ENCODE results near the gene CLEC4G. TPM values are rescaled to one million over a fixed set of nuclear protein-coding genes. Genes with fewer than 3 reads are reported as not detected.

CLEC4G gene
- total RNA-seq, 1 experiment from 2014 or later = 0.55 TPM

DNA sequence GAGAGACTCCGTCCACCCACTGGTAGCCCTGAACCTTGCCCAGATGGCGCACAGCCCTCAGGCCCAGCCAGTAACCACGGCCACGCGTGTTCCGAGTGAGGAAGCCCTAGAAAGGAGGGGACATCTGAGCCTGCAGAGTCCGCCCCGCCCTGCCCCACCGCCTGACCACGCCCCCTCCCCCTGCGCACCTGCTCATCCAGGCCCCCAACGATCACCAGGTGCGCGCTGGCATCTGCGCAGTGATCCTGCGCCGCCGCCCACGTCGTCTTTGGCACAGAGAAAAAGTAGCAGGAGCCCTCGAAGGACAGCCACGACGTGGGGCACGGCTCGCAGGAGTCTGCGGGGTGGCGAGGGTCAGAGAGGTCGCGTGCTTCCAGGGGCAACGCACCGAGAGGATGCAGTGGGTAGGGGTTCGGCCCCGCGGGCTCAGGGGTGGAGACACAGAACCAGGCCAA, 2.1 kb downstream of the CLEC4G start (continued):
- TF ChIP-seq, protein P1, sequence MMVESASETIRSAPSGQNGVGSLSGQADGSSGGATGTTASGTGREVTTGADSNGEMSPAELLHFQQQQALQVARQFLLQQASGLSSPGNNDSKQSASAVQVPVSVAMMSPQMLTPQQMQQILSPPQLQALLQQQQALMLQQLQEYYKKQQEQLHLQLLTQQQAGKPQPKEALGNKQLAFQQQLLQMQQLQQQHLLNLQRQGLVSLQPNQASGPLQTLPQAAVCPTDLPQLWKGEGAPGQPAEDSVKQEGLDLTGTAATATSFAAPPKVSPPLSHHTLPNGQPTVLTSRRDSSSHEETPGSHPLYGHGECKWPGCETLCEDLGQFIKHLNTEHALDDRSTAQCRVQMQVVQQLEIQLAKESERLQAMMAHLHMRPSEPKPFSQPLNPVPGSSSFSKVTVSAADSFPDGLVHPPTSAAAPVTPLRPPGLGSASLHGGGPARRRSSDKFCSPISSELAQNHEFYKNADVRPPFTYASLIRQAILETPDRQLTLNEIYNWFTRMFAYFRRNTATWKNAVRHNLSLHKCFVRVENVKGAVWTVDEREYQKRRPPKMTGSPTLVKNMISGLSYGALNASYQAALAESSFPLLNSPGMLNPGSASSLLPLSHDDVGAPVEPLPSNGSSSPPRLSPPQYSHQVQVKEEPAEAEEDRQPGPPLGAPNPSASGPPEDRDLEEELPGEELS (CRISPR knock-in tag; IDR thresholded peaks at IDR 0.05) = no peak
- no peak for TF ChIP-seq CREB1 (CRISPR knock-in tag; IDR thresholded peaks at IDR 0.05)
- TF ChIP-seq OVOL2 (CRISPR knock-in tag; IDR thresholded peaks at IDR 0.05; ENCODE audit: borderline replicate concordance) = no peak
- TF ChIP-seq ZNF232 (CRISPR knock-in tag; IDR thresholded peaks at IDR 0.05) = no peak
- TF ChIP-seq ZNF396 (CRISPR knock-in tag; IDR thresholded peaks at IDR 0.05; ENCODE audit: borderline replicate concordance) = no peak
- TF ChIP-seq GRHL2 (CRISPR knock-in tag; IDR thresholded peaks at IDR 0.05; ENCODE audit: insufficient replicate concordance, severe bottlenecking) = no peak
- TF ChIP-seq, protein P2, sequence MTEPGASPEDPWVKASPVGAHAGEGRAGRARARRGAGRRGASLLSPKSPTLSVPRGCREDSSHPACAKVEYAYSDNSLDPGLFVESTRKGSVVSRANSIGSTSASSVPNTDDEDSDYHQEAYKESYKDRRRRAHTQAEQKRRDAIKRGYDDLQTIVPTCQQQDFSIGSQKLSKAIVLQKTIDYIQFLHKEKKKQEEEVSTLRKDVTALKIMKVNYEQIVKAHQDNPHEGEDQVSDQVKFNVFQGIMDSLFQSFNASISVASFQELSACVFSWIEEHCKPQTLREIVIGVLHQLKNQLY (CRISPR knock-in tag; IDR thresholded peaks at IDR 0.05) = no peak

DNA sequence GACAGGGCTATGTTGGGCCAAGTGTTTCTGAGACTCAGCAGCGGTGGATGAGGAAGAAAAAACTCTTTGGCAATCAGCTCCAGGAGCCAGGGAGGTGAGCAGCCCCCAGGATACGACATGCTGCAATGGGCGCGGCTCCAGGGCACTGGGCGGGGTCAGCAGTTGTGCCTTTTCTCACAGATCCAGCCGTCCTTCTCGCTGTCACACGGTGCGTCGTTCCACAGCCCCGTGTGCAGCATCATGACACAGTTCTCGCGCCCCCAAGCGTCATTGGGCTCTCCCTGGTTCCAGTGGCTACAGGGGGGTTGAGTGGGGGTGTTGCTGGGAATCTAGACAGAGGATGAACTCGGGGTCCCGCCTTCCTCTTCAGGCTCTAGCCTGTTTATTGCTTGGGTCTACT, 2.7 kb downstream of the CLEC4G start:
- H3K27me3 Mint-ChIP-seq (ENCODE audit: low read depth) = peaks cover 73% of the 10 kb centered on the region
- ATAC-seq (peak; percentile 41), DNase-seq (ENCODE audit: low spot score) (peak; percentile 46)
- peaks cover 13% of the 10 kb centered on the region for H3K4me1 Mint-ChIP-seq
- H3K36me3 Mint-ChIP-seq = no peaks in the 10 kb centered on the region
- POLR2A ChIA-PET = interaction anchor here (0.5 kb wide), 1 partner anchor 84 kb away, joined by 9 read pairs; no protein-coding TSS in a partner anchor
- CTCF ChIA-PET = interaction anchor here (0.7 to 2.9 kb wide), 2 partner anchors 48 to 161 kb away, joined by 5 to 14 read pairs; partner anchors contain the start of gene TRAPPC5
- H3K9me3 Mint-ChIP-seq = no peaks in the 10 kb centered on the region
- no peak overlapping the region for H3K27ac Mint-ChIP-seq
- H3K4me3 Mint-ChIP-seq = peak overlapping the region; percentile 80
- TF ChIP-seq CREM (CRISPR knock-in tag; IDR thresholded peaks at IDR 0.05) (no peak), NFE2L1 (CRISPR knock-in tag; IDR thresholded peaks at IDR 0.05) (no peak), SMAD4 (CRISPR knock-in tag; IDR thresholded peaks at IDR 0.05) (no peak), ELF4 (CRISPR knock-in tag; IDR thresholded peaks at IDR 0.05; ENCODE audit: low read depth) (no peak), NR2C2 (CRISPR knock-in tag; IDR thresholded peaks at IDR 0.05) (no peak), ESRRA (CRISPR knock-in tag; IDR thresholded peaks at IDR 0.05; ENCODE audit: borderline replicate concordance) (no peak), TCF7 (CRISPR knock-in tag; IDR thresholded peaks at IDR 0.05; ENCODE audit: low read depth) (no peak), IRF2 (CRISPR knock-in tag; IDR thresholded peaks at IDR 0.05; ENCODE audit: borderline replicate concordance, low read depth) (no peak)
- TF ChIP-seq, protein P3, sequence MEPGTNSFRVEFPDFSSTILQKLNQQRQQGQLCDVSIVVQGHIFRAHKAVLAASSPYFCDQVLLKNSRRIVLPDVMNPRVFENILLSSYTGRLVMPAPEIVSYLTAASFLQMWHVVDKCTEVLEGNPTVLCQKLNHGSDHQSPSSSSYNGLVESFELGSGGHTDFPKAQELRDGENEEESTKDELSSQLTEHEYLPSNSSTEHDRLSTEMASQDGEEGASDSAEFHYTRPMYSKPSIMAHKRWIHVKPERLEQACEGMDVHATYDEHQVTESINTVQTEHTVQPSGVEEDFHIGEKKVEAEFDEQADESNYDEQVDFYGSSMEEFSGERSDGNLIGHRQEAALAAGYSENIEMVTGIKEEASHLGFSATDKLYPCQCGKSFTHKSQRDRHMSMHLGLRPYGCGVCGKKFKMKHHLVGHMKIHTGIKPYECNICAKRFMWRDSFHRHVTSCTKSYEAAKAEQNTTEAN (CRISPR knock-in tag; IDR thresholded peaks at IDR 0.05) = no peak
- TF ChIP-seq, protein P4, sequence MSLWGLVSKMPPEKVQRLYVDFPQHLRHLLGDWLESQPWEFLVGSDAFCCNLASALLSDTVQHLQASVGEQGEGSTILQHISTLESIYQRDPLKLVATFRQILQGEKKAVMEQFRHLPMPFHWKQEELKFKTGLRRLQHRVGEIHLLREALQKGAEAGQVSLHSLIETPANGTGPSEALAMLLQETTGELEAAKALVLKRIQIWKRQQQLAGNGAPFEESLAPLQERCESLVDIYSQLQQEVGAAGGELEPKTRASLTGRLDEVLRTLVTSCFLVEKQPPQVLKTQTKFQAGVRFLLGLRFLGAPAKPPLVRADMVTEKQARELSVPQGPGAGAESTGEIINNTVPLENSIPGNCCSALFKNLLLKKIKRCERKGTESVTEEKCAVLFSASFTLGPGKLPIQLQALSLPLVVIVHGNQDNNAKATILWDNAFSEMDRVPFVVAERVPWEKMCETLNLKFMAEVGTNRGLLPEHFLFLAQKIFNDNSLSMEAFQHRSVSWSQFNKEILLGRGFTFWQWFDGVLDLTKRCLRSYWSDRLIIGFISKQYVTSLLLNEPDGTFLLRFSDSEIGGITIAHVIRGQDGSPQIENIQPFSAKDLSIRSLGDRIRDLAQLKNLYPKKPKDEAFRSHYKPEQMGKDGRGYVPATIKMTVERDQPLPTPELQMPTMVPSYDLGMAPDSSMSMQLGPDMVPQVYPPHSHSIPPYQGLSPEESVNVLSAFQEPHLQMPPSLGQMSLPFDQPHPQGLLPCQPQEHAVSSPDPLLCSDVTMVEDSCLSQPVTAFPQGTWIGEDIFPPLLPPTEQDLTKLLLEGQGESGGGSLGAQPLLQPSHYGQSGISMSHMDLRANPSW (CRISPR knock-in tag; conservative IDR thresholded peaks at IDR 0.05; ENCODE audit: low read depth) = no peak
- TF ChIP-seq, protein P1 (CRISPR knock-in tag; IDR thresholded peaks at IDR 0.05) = no peak
- TF ChIP-seq, protein P5, sequence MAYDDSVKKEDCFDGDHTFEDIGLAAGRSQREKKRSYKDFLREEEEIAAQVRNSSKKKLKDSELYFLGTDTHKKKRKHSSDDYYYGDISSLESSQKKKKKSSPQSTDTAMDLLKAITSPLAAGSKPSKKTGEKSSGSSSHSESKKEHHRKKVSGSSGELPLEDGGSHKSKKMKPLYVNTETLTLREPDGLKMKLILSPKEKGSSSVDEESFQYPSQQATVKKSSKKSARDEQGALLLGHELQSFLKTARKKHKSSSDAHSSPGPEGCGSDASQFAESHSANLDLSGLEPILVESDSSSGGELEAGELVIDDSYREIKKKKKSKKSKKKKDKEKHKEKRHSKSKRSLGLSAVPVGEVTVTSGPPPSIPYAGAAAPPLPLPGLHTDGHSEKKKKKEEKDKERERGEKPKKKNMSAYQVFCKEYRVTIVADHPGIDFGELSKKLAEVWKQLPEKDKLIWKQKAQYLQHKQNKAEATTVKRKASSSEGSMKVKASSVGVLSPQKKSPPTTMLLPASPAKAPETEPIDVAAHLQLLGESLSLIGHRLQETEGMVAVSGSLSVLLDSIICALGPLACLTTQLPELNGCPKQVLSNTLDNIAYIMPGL (CRISPR knock-in tag; IDR thresholded peaks at IDR 0.05) = no peak
- TF ChIP-seq, protein P6, sequence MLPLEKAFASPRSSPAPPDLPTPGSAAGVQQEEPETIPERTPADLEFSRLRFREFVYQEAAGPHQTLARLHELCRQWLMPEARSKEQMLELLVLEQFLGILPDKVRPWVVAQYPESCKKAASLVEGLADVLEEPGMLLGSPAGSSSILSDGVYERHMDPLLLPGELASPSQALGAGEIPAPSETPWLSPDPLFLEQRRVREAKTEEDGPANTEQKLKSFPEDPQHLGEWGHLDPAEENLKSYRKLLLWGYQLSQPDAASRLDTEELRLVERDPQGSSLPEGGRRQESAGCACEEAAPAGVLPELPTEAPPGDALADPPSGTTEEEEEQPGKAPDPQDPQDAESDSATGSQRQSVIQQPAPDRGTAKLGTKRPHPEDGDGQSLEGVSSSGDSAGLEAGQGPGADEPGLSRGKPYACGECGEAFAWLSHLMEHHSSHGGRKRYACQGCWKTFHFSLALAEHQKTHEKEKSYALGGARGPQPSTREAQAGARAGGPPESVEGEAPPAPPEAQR (CRISPR knock-in tag; IDR thresholded peaks at IDR 0.05) = no peak
- TF ChIP-seq, protein P7, sequence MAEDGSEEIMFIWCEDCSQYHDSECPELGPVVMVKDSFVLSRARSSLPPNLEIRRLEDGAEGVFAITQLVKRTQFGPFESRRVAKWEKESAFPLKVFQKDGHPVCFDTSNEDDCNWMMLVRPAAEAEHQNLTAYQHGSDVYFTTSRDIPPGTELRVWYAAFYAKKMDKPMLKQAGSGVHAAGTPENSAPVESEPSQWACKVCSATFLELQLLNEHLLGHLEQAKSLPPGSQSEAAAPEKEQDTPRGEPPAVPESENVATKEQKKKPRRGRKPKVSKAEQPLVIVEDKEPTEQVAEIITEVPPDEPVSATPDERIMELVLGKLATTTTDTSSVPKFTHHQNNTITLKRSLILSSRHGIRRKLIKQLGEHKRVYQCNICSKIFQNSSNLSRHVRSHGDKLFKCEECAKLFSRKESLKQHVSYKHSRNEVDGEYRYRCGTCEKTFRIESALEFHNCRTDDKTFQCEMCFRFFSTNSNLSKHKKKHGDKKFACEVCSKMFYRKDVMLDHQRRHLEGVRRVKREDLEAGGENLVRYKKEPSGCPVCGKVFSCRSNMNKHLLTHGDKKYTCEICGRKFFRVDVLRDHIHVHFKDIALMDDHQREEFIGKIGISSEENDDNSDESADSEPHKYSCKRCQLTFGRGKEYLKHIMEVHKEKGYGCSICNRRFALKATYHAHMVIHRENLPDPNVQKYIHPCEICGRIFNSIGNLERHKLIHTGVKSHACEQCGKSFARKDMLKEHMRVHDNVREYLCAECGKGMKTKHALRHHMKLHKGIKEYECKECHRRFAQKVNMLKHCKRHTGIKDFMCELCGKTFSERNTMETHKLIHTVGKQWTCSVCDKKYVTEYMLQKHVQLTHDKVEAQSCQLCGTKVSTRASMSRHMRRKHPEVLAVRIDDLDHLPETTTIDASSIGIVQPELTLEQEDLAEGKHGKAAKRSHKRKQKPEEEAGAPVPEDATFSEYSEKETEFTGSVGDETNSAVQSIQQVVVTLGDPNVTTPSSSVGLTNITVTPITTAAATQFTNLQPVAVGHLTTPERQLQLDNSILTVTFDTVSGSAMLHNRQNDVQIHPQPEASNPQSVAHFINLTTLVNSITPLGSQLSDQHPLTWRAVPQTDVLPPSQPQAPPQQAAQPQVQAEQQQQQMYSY (CRISPR knock-in tag; IDR thresholded peaks at IDR 0.05) = no peak
